AG08396 (cell line): Measurements from ENCODE around the gene TDG.

Source experiments
- DNase-seq: peaks from one replicate; pipeline ENCODE4 v3.0.0; 2012; ENCODE audit warnings: low spot score, mixed read lengths

Gene TDG

GRCh38 chr12:103965590-103966504, at the start of gene TDG:
TSS of gene TDG (plus strand) at chr12:103965872. CDS start at chr12:103966038, 166 bp downstream.
- peak; percentile 95 for DNase-seq

- DNase-seq = no peak
Measured at GRCh38 chr12:103917873-103918272, 47.8 kb upstream of the TDG start.

GRCh38 chr12:103924761-103925641, 40.7 kb upstream of the TDG start:
- DNase-seq = no peak

GRCh38 chr12:103928682-103929045, 37.0 kb upstream of the TDG start:
- DNase-seq = no peak

- DNase-seq = peak; percentile 81
Measured at GRCh38 chr12:103929046-103929783, 36.5 kb upstream of the TDG start.

- DNase-seq = no peak
Measured at GRCh38 chr12:103929784-103930033, 36.0 kb upstream of the TDG start.

- peak; percentile 98 for DNase-seq
Measured at GRCh38 chr12:103930034-103930786, 35.5 kb upstream of the TDG start, which contains the start of gene HSP90B1. TSS of gene HSP90B1 (plus strand) at chr12:103930410. CDS start at chr12:103930516, 106 bp downstream.

GRCh38 chr12:103930787-103931735, 34.6 kb upstream of the TDG start:
- peak; percentile 23 for DNase-seq

GRCh38 chr12:103933237-103933636, 32.4 kb upstream of the TDG start:
- no peak for DNase-seq

GRCh38 chr12:103936679-103937078, 29.0 kb upstream of the TDG start:
- no peak for DNase-seq

GRCh38 chr12:103944964-103945363, 20.7 kb upstream of the TDG start:
- no peak for DNase-seq

GRCh38 chr12:103947871-103948555, 17.7 kb upstream of the TDG start:
- no peak for DNase-seq

- no peak for DNase-seq
Measured at GRCh38 chr12:103948746-103949406, 16.8 kb upstream of the TDG start.

- DNase-seq = no peak
Measured at GRCh38 chr12:103952497-103952896, 13.2 kb upstream of the TDG start.

- DNase-seq = no peak
Measured at GRCh38 chr12:103955811-103956508, 9.7 kb upstream of the TDG start.

GRCh38 chr12:103956509-103957027, 9.1 kb upstream of the TDG start:
- peak; percentile 30 for DNase-seq

- no peak for DNase-seq
Measured at GRCh38 chr12:103957865-103958388, 7.7 kb upstream of the TDG start.

GRCh38 chr12:103958621-103959020, 7.1 kb upstream of the TDG start:
- no peak for DNase-seq
